GM23248 (cell line): ENCODE measurements around the gene TAF3. TPM values are rescaled to one million over a fixed set of nuclear protein-coding genes. Genes with fewer than 3 reads are reported as not detected.

Experiments
- DNase-seq: peaks from one replicate; pipeline ENCODE4 v3.0.0-alpha.2; 2015
- H2AFZ ChIP-seq: fragments of 200-600 bp; sonication (generic); 2 replicates; pipeline ENCODE4 v1.6.1; 2016; ENCODE audit warnings: antibody characterized with exemption
- H3F3A ChIP-seq: fragments of 200-600 bp; sonication (generic); 2 replicates; pipeline ENCODE4 v1.6.1; 2016; ENCODE audit warnings: mild to moderate bottlenecking, antibody characterized with exemption, mixed run types; ENCODE audit not compliant: insufficient read depth
- H3K27ac ChIP-seq: fragments of 200-600 bp; sonication (generic); 2 replicates; pipeline ENCODE4 v1.5.1; 2016; ENCODE audit warnings: mild to moderate bottlenecking
- H3K27me3 ChIP-seq: fragments of 200-600 bp; sonication (generic); replicated peaks from 2 replicates; pipeline ENCODE4 v1.6.1; 2016; ENCODE audit warnings: mild to moderate bottlenecking; ENCODE audit not compliant: insufficient read depth
- H3K36me3 ChIP-seq: fragments of 200-600 bp; sonication (generic); 2 replicates; pipeline ENCODE4 v1.6.1; 2016; ENCODE audit warnings: low read depth, mild to moderate bottlenecking
- H3K4me1 ChIP-seq: fragments of 200-600 bp; sonication (generic); 2 replicates; pipeline ENCODE4 v1.6.1; 2016; ENCODE audit warnings: mild to moderate bottlenecking; ENCODE audit not compliant: insufficient read depth
- H3K4me2 ChIP-seq: fragments of 200-600 bp; sonication (generic); one replicate; pipeline ENCODE4 v1.6.1; 2016; ENCODE audit warnings: mild to moderate bottlenecking; ENCODE audit not compliant: unreplicated experiment
- H3K4me3 ChIP-seq: fragments of 200-600 bp; sonication (generic); 2 replicates; pipeline ENCODE4 v1.5.1; 2016; ENCODE audit warnings: mild to moderate bottlenecking
- H3K79me2 ChIP-seq: fragments of 200-600 bp; sonication (generic); 2 replicates; pipeline ENCODE4 v1.6.1; 2016; ENCODE audit warnings: mild to moderate bottlenecking; ENCODE audit not compliant: insufficient read depth
- H3K9ac ChIP-seq: fragments of 200-600 bp; sonication (generic); 2 replicates; pipeline ENCODE4 v1.6.1; 2016; ENCODE audit warnings: mild to moderate bottlenecking
- H3K9me2 ChIP-seq: fragments of 200-600 bp; sonication (generic); 2 replicates; pipeline ENCODE4 v1.6.1; 2016; ENCODE audit warnings: mixed run types, mild to moderate bottlenecking, moderate library complexity; ENCODE audit not compliant: insufficient read depth
- H3K9me3 ChIP-seq: fragments of 200-600 bp; sonication (generic); one replicate; pipeline ENCODE4 v1.6.1; 2017; ENCODE audit warnings: low read depth
- H4K20me1 ChIP-seq: fragments of 200-600 bp; sonication (generic); 2 replicates; pipeline ENCODE4 v1.6.0; 2016; ENCODE audit not compliant: insufficient read depth
- EZH2 ChIP-seq: fragments of 200-600 bp; sonication (generic); IDR thresholded peaks from 2 replicates; pipeline ENCODE4 v1.6.1; 2018; ENCODE audit warnings: antibody characterized with exemption, mild to moderate bottlenecking; ENCODE audit not compliant: insufficient read depth, poor library complexity, severe bottlenecking
- EZH2phosphoT487 ChIP-seq: fragments of 200-600 bp; sonication (generic); IDR thresholded peaks from 2 replicates; pipeline ENCODE4 v1.6.1; 2018; ENCODE audit warnings: antibody characterized with exemption, moderate library complexity, mild to moderate bottlenecking, low read depth; ENCODE audit not compliant: insufficient read depth
- WGBS, 2 experiments: methylation state at CpG; one replicate each; pipeline ENCODE4 v1.1.6; 2015 to 2017; ENCODE audit warnings: low lambda C conversion rate in 2 of 2, low coverage in 1 of 2; ENCODE audit errors: missing lambda C conversion rate in 2 of 2; 5-methylcytosine and 5-hydroxymethylcytosine counted together
- in situ Hi-C: fragments of 300-500 bp; cut with MboI; formaldehyde crosslinking; loops from 2 replicates; pipeline ENCODE4 v1.15.0; 2020
- polyA plus RNA-seq: library from polyadenylated mRNA; unstranded; fragments of >200 nt; fragmentation: Nextera tagmentation; extraction: Ambion mirVana; gene quantifications from 2 replicates; pipeline ENCODE4 v1.2.1, GENCODE V29; 2016
- total RNA-seq: library from RNA; depleted of rRNA; stranded (reverse); fragments of >200 nt; shearing (Covaris generic); gene quantifications from 2 replicates; pipeline ENCODE4 v1.2.3, GENCODE V29; 2014

The TAF3 gene
- total and polyA plus RNA-seq, 2 experiments from 2014 or later, result 1.7 to 5.5 TPM

- Histone ChIP-seq H3K4me2 (no peak overlapping the region), H3K4me3 (no peak overlapping the region), H3K36me3 (no peaks in the 10 kb centered on the region), H3K27ac (no peak overlapping the region), H3K9ac (no peak overlapping the region), H3F3A (no peaks in the 10 kb centered on the region), H2AFZ (no peak overlapping the region), H3K4me1 (no peaks in the 10 kb centered on the region), H3K79me2 (no peaks in the 10 kb centered on the region), H4K20me1 (no peaks in the 10 kb centered on the region), H3K9me3 (no peaks in the 10 kb centered on the region), H3K27me3 (peaks cover 52% of the 10 kb centered on the region), H3K9me2 (no peaks in the 10 kb centered on the region)
- no peak for TF ChIP-seq EZH2
- TF ChIP-seq EZH2phosphoT487, result no peak
- 71 to 75% methylated on average over 7 of the region's 7 CpGs for WGBS, 2 experiments
- no peak for DNase-seq
- in situ Hi-C loops, result no loop called here
These were observed 214.3 kb downstream of the TAF3 start for GRCh38 chr10:8032558-8032957.

GRCh38 chr10:8033812-8034465 lies 215.6 kb downstream of the TAF3 start:
- Histone ChIP-seq H4K20me1 (no peaks in the 10 kb centered on the region), H3F3A (no peaks in the 10 kb centered on the region), H3K9me3 (no peaks in the 10 kb centered on the region), H3K4me2 (no peak overlapping the region), H3K27ac (no peak overlapping the region), H2AFZ (no peak overlapping the region), H3K4me1 (no peaks in the 10 kb centered on the region), H3K4me3 (no peak overlapping the region), H3K36me3 (no peaks in the 10 kb centered on the region), H3K79me2 (no peaks in the 10 kb centered on the region), H3K27me3 (peaks cover 64% of the 10 kb centered on the region), H3K9ac (no peak overlapping the region), H3K9me2 (no peaks in the 10 kb centered on the region)
- 5 to 6% methylated on average over 39 to 43 of the region's 45 CpGs for WGBS, 2 experiments
- no peak for DNase-seq
- TF ChIP-seq EZH2phosphoT487, result no peak
- peak; percentile 53 for TF ChIP-seq EZH2
- in situ Hi-C loops, result no loop called here

GRCh38 chr10:8034466-8035005 lies 216.2 kb downstream of the TAF3 start:
- H3K4me3 ChIP-seq, result no peak overlapping the region
- no peak for DNase-seq
- no peaks in the 10 kb centered on the region for H4K20me1 ChIP-seq
- H2AFZ ChIP-seq, result no peak overlapping the region
- H3K27ac ChIP-seq, result no peak overlapping the region
- no peaks in the 10 kb centered on the region for H3F3A ChIP-seq
- H3K4me1 ChIP-seq, result no peaks in the 10 kb centered on the region
- TF ChIP-seq EZH2, result no peak
- no peak for TF ChIP-seq EZH2phosphoT487
- no peaks in the 10 kb centered on the region for H3K9me3 ChIP-seq
- in situ Hi-C loops, result no loop called here
- H3K36me3 ChIP-seq, result no peaks in the 10 kb centered on the region
- no peaks in the 10 kb centered on the region for H3K79me2 ChIP-seq
- H3K4me2 ChIP-seq, result no peak overlapping the region
- no peaks in the 10 kb centered on the region for H3K9me2 ChIP-seq
- 7 to 9% methylated on average over 14 to 37 of the region's 37 CpGs for WGBS, 2 experiments
- H3K27me3 ChIP-seq, result peaks cover 70% of the 10 kb centered on the region
- no peak overlapping the region for H3K9ac ChIP-seq

GRCh38 chr10:8035006-8035640 lies 216.8 kb downstream of the TAF3 start:
- Histone ChIP-seq H2AFZ (no peak overlapping the region), H3K4me2 (no peak overlapping the region), H3K27me3 (peaks cover 76% of the 10 kb centered on the region), H4K20me1 (no peaks in the 10 kb centered on the region), H3K4me1 (no peaks in the 10 kb centered on the region), H3K4me3 (no peak overlapping the region), H3K27ac (no peak overlapping the region), H3K9me3 (no peaks in the 10 kb centered on the region), H3K79me2 (no peaks in the 10 kb centered on the region), H3K9ac (no peak overlapping the region), H3K9me2 (no peaks in the 10 kb centered on the region), H3K36me3 (no peaks in the 10 kb centered on the region), H3F3A (no peaks in the 10 kb centered on the region)
- 35 to 45% methylated on average over 22 to 32 of the region's 32 CpGs for WGBS, 2 experiments
- no peak for DNase-seq
- no peak for TF ChIP-seq EZH2phosphoT487
- no peak for TF ChIP-seq EZH2
- in situ Hi-C loops, result no loop called here
